OCI-LY1 (cell line): Measurements from ENCODE around the gene ST6GALNAC6.
"Not testable (repeated sequence)": the region's sequence is repeated elsewhere in the genome, so short reads cannot be mapped to it uniquely, and the experiment has no call there.

Experiments used
- EZH2 ChIP-seq: fragments of 200-600 bp; sonication (generic), shearing (Covaris generic); IDR thresholded peaks from 2 replicates; pipeline ENCODE4 v1.8.0; 2017; ENCODE audit warnings: borderline replicate concordance, mixed run types, mild to moderate bottlenecking, antibody characterized with exemption, low read length, moderate library complexity, mixed read lengths
- TF ChIP-seq, protein P1 (sequence below): fragments of 200-600 bp; sonication (generic), shearing (Covaris generic); IDR thresholded peaks from 2 replicates; pipeline ENCODE4 v1.5.1; 2017; ENCODE audit warnings: mild to moderate bottlenecking, antibody characterized with exemption, low read length, moderate library complexity, mixed read lengths

DNA sequence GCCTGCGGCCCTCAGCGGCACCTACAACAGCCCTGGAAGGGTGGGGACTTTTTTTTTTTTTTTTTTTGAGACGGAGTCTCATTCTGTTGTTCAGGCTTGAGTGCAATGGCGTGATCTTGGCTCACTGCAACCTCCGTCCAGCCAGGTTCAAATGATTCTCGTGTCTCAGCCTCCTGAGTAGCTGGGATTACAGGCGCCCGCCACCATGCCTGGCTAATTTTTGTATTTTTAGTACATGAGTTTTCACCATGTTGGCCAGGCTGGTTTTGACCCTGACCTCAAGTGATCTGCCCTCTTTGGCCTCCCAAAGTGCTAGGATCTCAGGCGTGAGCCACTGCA, 29.3 kb downstream of the ST6GALNAC6 start:
- not testable (repeated sequence) for TF ChIP-seq EZH2
- TF ChIP-seq, protein P1, sequence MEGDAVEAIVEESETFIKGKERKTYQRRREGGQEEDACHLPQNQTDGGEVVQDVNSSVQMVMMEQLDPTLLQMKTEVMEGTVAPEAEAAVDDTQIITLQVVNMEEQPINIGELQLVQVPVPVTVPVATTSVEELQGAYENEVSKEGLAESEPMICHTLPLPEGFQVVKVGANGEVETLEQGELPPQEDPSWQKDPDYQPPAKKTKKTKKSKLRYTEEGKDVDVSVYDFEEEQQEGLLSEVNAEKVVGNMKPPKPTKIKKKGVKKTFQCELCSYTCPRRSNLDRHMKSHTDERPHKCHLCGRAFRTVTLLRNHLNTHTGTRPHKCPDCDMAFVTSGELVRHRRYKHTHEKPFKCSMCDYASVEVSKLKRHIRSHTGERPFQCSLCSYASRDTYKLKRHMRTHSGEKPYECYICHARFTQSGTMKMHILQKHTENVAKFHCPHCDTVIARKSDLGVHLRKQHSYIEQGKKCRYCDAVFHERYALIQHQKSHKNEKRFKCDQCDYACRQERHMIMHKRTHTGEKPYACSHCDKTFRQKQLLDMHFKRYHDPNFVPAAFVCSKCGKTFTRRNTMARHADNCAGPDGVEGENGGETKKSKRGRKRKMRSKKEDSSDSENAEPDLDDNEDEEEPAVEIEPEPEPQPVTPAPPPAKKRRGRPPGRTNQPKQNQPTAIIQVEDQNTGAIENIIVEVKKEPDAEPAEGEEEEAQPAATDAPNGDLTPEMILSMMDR, result not testable (repeated sequence)
